ENCODE measurements around the gene IL19. TPM values are rescaled to one million over a fixed set of nuclear protein-coding genes. Genes with fewer than 3 reads are reported as not detected.

IL19 gene
- total RNA-seq, 6 experiments from 2014 or later, result not detected

- no peak overlapping the region for H3K4me3 Mint-ChIP-seq
- peaks cover 11% of the 10 kb centered on the region; the same call in 1 of the 2 replicates for H3K9me3 Mint-ChIP-seq
- DNase-seq, result peak; percentile 68
- H3K27ac Mint-ChIP-seq, result peak overlapping the region; percentile 12; the same call in 1 of the 2 replicates
- H3K36me3 Mint-ChIP-seq (ENCODE audit: low read depth), result peaks cover 8% of the 10 kb centered on the region
- peaks cover 28% of the 10 kb centered on the region for H3K4me1 Mint-ChIP-seq (ENCODE audit: low read depth)
- no peak for TF ChIP-seq CTCF (IDR thresholded peaks at IDR 0.05)
- H3K27me3 Mint-ChIP-seq (ENCODE audit: insufficient read depth), result no peaks in the 10 kb centered on the region; the same call in 1 of the 2 replicates
Observed at GRCh38 chr1:206814716-206815341, 44.3 kb downstream of the IL19 start.

GRCh38 chr1:206816390-206817287 is 46.1 kb downstream of the IL19 start:
- H3K9me3 Mint-ChIP-seq, result peaks cover 11% of the 10 kb centered on the region; the same call in 1 of the 2 replicates
- peaks cover 8% of the 10 kb centered on the region for H3K36me3 Mint-ChIP-seq (ENCODE audit: low read depth)
- TF ChIP-seq CTCF (IDR thresholded peaks at IDR 0.05), result no peak
- DNase-seq, result no peak
- no peak overlapping the region; the same call in 1 of the 2 replicates for H3K4me3 Mint-ChIP-seq
- H3K27ac Mint-ChIP-seq, result no peak overlapping the region
- no peaks in the 10 kb centered on the region; the same call in 1 of the 2 replicates for H3K27me3 Mint-ChIP-seq (ENCODE audit: insufficient read depth)
- peaks cover 28% of the 10 kb centered on the region for H3K4me1 Mint-ChIP-seq (ENCODE audit: low read depth)

GRCh38 chr1:206821493-206821892 is 50.9 kb downstream of the IL19 start:
- no peak for TF ChIP-seq CTCF (IDR thresholded peaks at IDR 0.05)
- Mint-ChIP-seq H3K36me3 (ENCODE audit: low read depth) (no peaks in the 10 kb centered on the region), H3K4me3 (no peak overlapping the region), H3K27ac (no peak overlapping the region), H3K27me3 (ENCODE audit: insufficient read depth) (no peaks in the 10 kb centered on the region; the same call in 1 of the 2 replicates), H3K9me3 (no peaks in the 10 kb centered on the region), H3K4me1 (ENCODE audit: low read depth) (peaks cover 37% of the 10 kb centered on the region)
- DNase-seq, result no peak

GRCh38 chr1:206823727-206824126 is 53.2 kb downstream of the IL19 start:
- H3K27me3 Mint-ChIP-seq (ENCODE audit: insufficient read depth), result no peaks in the 10 kb centered on the region; the same call in none of the 2 replicates

More at GRCh38 chr1:206823727-206824126, 53.2 kb downstream of the IL19 start:
- Mint-ChIP-seq H3K36me3 (ENCODE audit: low read depth) (no peaks in the 10 kb centered on the region), H3K27ac (peak overlapping the region; percentile 38), H3K9me3 (no peaks in the 10 kb centered on the region), H3K4me1 (ENCODE audit: low read depth) (peaks cover 34% of the 10 kb centered on the region), H3K4me3 (peak overlapping the region; percentile 2; the same call in 1 of the 2 replicates)
- no peak for DNase-seq
- no peak for TF ChIP-seq CTCF (IDR thresholded peaks at IDR 0.05)
